ENCODE data around the gene BAHCC1. TPM values are rescaled to one million over a fixed set of nuclear protein-coding genes. Genes with fewer than 3 reads are reported as not detected.

The BAHCC1 gene
- polyA plus RNA-seq, 1 experiment: 3.1 TPM

- POLR2A ChIA-PET: interaction anchor here (0.6 kb wide), 1 partner anchor 126 kb away, joined by 4 read pairs; no protein-coding TSS in a partner anchor
- CTCF ChIA-PET: interaction anchor here (0.7 kb wide), 1 partner anchor 59 kb away, joined by 3 read pairs; no protein-coding TSS in a partner anchor
Observed at GRCh38 chr17:81381632-81382577, 13.4 kb upstream of the BAHCC1 start.

GRCh38 chr17:81382851-81383250 is 12.4 kb upstream of the BAHCC1 start:
- DNase-seq (ENCODE audit: low read depth): no peak
- no peaks in the 10 kb centered on the region for H3K27me3 ChIP-seq (ENCODE audit: control insufficient read depth, insufficient read depth, low read length)
- H3K36me3 ChIP-seq (ENCODE audit: control insufficient read depth, insufficient read depth, low read length): no peaks in the 10 kb centered on the region
- no peak overlapping the region for H3K4me3 ChIP-seq (ENCODE audit: low read depth, low read length)
- ChIA-PET CTCF (interaction anchor here (0.7 kb wide), 1 partner anchor 60 kb away, joined by 3 read pairs; no protein-coding TSS in a partner anchor), POLR2A (no interaction called here)
- no peak for TF ChIP-seq CTCF (IDR thresholded peaks at IDR 0.05; ENCODE audit: insufficient read depth, low read depth, low read length)

More at GRCh38 chr17:81381632-81382577, 13.4 kb upstream of the BAHCC1 start:
- Histone ChIP-seq H3K27me3 (ENCODE audit: control insufficient read depth, insufficient read depth, low read length) (no peaks in the 10 kb centered on the region), H3K4me3 (ENCODE audit: low read depth, low read length) (no peak overlapping the region), H3K36me3 (ENCODE audit: control insufficient read depth, insufficient read depth, low read length) (no peaks in the 10 kb centered on the region)
- no peak for TF ChIP-seq CTCF (IDR thresholded peaks at IDR 0.05; ENCODE audit: insufficient read depth, low read depth, low read length)
- DNase-seq (ENCODE audit: low read depth): no peak

GRCh38 chr17:81383504-81384421 is 11.5 kb upstream of the BAHCC1 start:
- CTCF ChIA-PET: interaction anchor here (0.7 kb wide), 1 partner anchor 126 kb away, joined by 3 read pairs; no protein-coding TSS in a partner anchor
- H3K4me3 ChIP-seq (ENCODE audit: low read depth, low read length): no peak overlapping the region
- no peak for TF ChIP-seq CTCF (IDR thresholded peaks at IDR 0.05; ENCODE audit: insufficient read depth, low read depth, low read length)
- H3K36me3 ChIP-seq (ENCODE audit: control insufficient read depth, insufficient read depth, low read length): no peaks in the 10 kb centered on the region
- DNase-seq (ENCODE audit: low read depth): no peak
- POLR2A ChIA-PET: no interaction called here
- H3K27me3 ChIP-seq (ENCODE audit: control insufficient read depth, insufficient read depth, low read length): no peaks in the 10 kb centered on the region

- CTCF ChIA-PET: interaction anchor here (0.9 to 1.7 kb wide), 7 partner anchors 12 to 130 kb away, joined by 3 to 4 read pairs (median 3); no protein-coding TSS in a partner anchor
- Histone ChIP-seq H3K4me3 (ENCODE audit: low read depth, low read length) (no peak overlapping the region), H3K36me3 (ENCODE audit: control insufficient read depth, insufficient read depth, low read length) (no peaks in the 10 kb centered on the region), H3K27me3 (ENCODE audit: control insufficient read depth, insufficient read depth, low read length) (no peaks in the 10 kb centered on the region)
- TF ChIP-seq CTCF (IDR thresholded peaks at IDR 0.05; ENCODE audit: insufficient read depth, low read depth, low read length): no peak
- no peak for DNase-seq (ENCODE audit: low read depth)
- POLR2A ChIA-PET: no interaction called here
Observed at GRCh38 chr17:81384929-81385319, 10.3 kb upstream of the BAHCC1 start.

All from BJ (cell line).